WTC11 (cell line): ENCODE measurements around the gene PHIP. TPM values are rescaled to one million over a fixed set of nuclear protein-coding genes. Genes with fewer than 3 reads are reported as not detected.

Experiments
- ATAC-seq: fragments of 200-7000 bp; cut with Tn5 transposase; 2 replicates; pipeline ENCODE4 v1.10.0; 2021; ENCODE audit warnings: mild to moderate bottlenecking, moderate library complexity
- CTCF ChIA-PET: fragments of 300-600 bp; sonication (Branson Sonifier 250); formaldehyde crosslinking; loops from one replicate; lab custom pipeline; 2021; ENCODE audit warnings: antibody characterized with exemption; lab: Charles Lee
- POLR2A ChIA-PET: fragments of 350-600 bp; sonication (Branson Sonifier 250); formaldehyde crosslinking; loops from one replicate; lab custom pipeline; 2021; ENCODE audit warnings: antibody characterized with exemption; lab: Charles Lee
- DNase-seq: peaks from one replicate; pipeline ENCODE4 v3.0.0; 2021; ENCODE audit warnings: low spot score
- H3K27ac Mint-ChIP-seq: 2 replicates; pipeline ENCODE4 v1.8.0; 2021; ENCODE audit warnings: mixed read lengths
- H3K27me3 Mint-ChIP-seq: 2 replicates; pipeline ENCODE4 v1.8.0; 2021; ENCODE audit warnings: low read depth, mild to moderate bottlenecking, moderate library complexity, mixed read lengths
- H3K36me3 Mint-ChIP-seq: 2 replicates; pipeline ENCODE4 v1.8.0; 2021; ENCODE audit warnings: mixed read lengths
- H3K4me1 Mint-ChIP-seq: 2 replicates; pipeline ENCODE4 v1.8.0; 2022; ENCODE audit warnings: mixed read lengths
- H3K4me3 Mint-ChIP-seq: 2 replicates; pipeline ENCODE4 v1.8.0; 2021; ENCODE audit warnings: mild to moderate bottlenecking, moderate library complexity, mixed read lengths
- H3K9me3 Mint-ChIP-seq: 2 replicates; pipeline ENCODE4 v1.8.0; 2021; ENCODE audit warnings: mixed read lengths
- ATF1 ChIP-seq: sonication (generic); formaldehyde crosslinking; IDR thresholded peaks from 2 replicates; pipeline ENCODE4 v1.8.1; 2023; ENCODE audit warnings: mild to moderate bottlenecking, moderate library complexity, missing genetic modification reagents
- CREM ChIP-seq: sonication (generic); formaldehyde crosslinking; IDR thresholded peaks from 2 replicates; pipeline ENCODE4 v1.8.1; 2022; ENCODE audit warnings: mild to moderate bottlenecking, missing genetic modification reagents, moderate library complexity
- FOXJ3 ChIP-seq: sonication (generic); formaldehyde crosslinking; IDR thresholded peaks from 2 replicates; pipeline ENCODE4 v1.9.0; 2021; ENCODE audit warnings: missing genetic modification reagents, mild to moderate bottlenecking, borderline replicate concordance
- FOXK1 ChIP-seq: sonication (generic); formaldehyde crosslinking; IDR thresholded peaks from 2 replicates; pipeline ENCODE4 v1.8.0; 2022; ENCODE audit warnings: mild to moderate bottlenecking, moderate library complexity, missing genetic modification reagents
- GRHL2 ChIP-seq: fragments of 250-450 bp; sonication (Bioruptor Pico); IDR thresholded peaks from 2 replicates; pipeline ENCODE4 v1.8.0; 2022; ENCODE audit warnings: mild to moderate bottlenecking, moderate library complexity; ENCODE audit not compliant: insufficient replicate concordance, severe bottlenecking
- GTF2I ChIP-seq: fragments of 250-450 bp; sonication (Bioruptor Pico); conservative IDR thresholded peaks from 2 replicates; pipeline ENCODE4 v1.4.0; 2021; ENCODE audit warnings: mild to moderate bottlenecking
- HMGA2 ChIP-seq: fragments of 250-450 bp; sonication (Bioruptor Pico); IDR thresholded peaks from 2 replicates; pipeline ENCODE4 v1.4.0; 2021; ENCODE audit warnings: mild to moderate bottlenecking, moderate library complexity
- IRF2 ChIP-seq: sonication (generic); formaldehyde crosslinking; IDR thresholded peaks from 2 replicates; pipeline ENCODE4 v1.8.0; 2022; ENCODE audit warnings: low read depth, missing genetic modification reagents, borderline replicate concordance
- NFE2L1 ChIP-seq: sonication (generic); formaldehyde crosslinking; IDR thresholded peaks from 2 replicates; pipeline ENCODE4 v1.8.1; 2023; ENCODE audit warnings: missing genetic modification reagents
- SMAD3 ChIP-seq: sonication (generic); formaldehyde crosslinking; IDR thresholded peaks from 2 replicates; pipeline ENCODE4 v1.8.0; 2022; ENCODE audit warnings: missing genetic modification reagents, mild to moderate bottlenecking, borderline replicate concordance
- SOX15 ChIP-seq: fragments of 250-450 bp; sonication (Bioruptor Pico); IDR thresholded peaks from 2 replicates; pipeline ENCODE4 v1.9.0; 2021; ENCODE audit warnings: mild to moderate bottlenecking
- ZNF121 ChIP-seq: sonication (generic); formaldehyde crosslinking; IDR thresholded peaks from 2 replicates; pipeline ENCODE4 v1.8.0; 2023; ENCODE audit warnings: missing genetic modification reagents
- total RNA-seq: library from RNA; stranded (reverse); gene quantifications from 3 replicates; pipeline ENCODE4 v1.2.3, GENCODE V29; 2021
- TF ChIP-seq, protein P1 (sequence below): sonication (generic); formaldehyde crosslinking; IDR thresholded peaks from 2 replicates; pipeline ENCODE4 v1.8.0; 2023; ENCODE audit warnings: mild to moderate bottlenecking, missing genetic modification reagents
- TF ChIP-seq, protein P2 (sequence below): sonication (generic); formaldehyde crosslinking; IDR thresholded peaks from 2 replicates; pipeline ENCODE4 v1.8.1; 2023; ENCODE audit warnings: mild to moderate bottlenecking, moderate library complexity, missing genetic modification reagents
- TF ChIP-seq, protein P3 (sequence below): sonication (generic); formaldehyde crosslinking; IDR thresholded peaks from 2 replicates; pipeline ENCODE4 v1.8.0; 2023; ENCODE audit warnings: missing genetic modification reagents
- TF ChIP-seq, protein P4 (sequence below): sonication (generic); formaldehyde crosslinking; IDR thresholded peaks from 2 replicates; pipeline ENCODE4 v1.8.0; 2022; ENCODE audit warnings: mild to moderate bottlenecking, missing genetic modification reagents
- TF ChIP-seq, protein P5 (sequence below): sonication (generic); formaldehyde crosslinking; IDR thresholded peaks from 2 replicates; pipeline ENCODE4 v1.8.1; 2023; ENCODE audit warnings: mild to moderate bottlenecking, missing genetic modification reagents, moderate library complexity
- TF ChIP-seq, protein P6 (sequence below): fragments of 250-450 bp; sonication (Bioruptor Pico); conservative IDR thresholded peaks from 2 replicates; pipeline ENCODE4 v1.9.0; 2021; ENCODE audit warnings: mild to moderate bottlenecking
- TF ChIP-seq, protein P7 (sequence below): sonication (generic); formaldehyde crosslinking; IDR thresholded peaks from 2 replicates; pipeline ENCODE4 v1.8.1; 2023; ENCODE audit warnings: mild to moderate bottlenecking, missing genetic modification reagents, moderate library complexity

PHIP gene
- total RNA-seq, 1 experiment from 2014 or later: 45.6 TPM

DNA sequence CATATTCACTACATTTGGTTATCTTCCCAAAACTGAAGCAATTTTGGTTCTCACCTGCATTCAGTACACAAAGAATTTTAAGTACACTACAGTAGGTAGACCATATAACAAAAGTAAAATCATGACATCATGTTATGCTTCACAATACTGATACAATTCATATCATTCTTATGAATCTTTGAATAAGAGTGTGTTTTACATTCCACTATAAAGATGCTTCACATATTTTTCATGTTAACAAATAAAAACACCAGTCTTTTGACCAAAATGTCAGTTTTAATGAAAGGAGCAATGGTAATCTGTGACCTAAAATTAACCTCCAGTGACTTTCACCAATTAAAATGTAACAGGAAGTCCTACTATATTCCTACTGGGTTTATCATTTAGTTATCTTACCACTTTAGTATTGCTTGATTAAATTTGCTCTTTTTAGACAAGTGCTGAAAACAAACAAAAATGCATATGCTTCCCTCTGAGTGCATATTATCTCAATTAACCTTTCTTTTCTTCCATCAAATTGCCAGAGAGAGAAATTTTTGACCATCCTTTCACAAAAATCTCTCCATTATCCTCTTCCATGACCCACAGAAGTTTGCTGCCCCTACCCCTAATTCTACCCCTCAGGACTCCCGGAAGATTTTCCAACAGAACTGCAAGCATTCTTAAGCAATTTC lies 49.3 kb downstream of the PHIP start (continued):
- no peak for TF ChIP-seq SMAD3
- no peak for TF ChIP-seq GTF2I (CRISPR knock-in tag)
- no peak for TF ChIP-seq HMGA2 (CRISPR knock-in tag)

DNA sequence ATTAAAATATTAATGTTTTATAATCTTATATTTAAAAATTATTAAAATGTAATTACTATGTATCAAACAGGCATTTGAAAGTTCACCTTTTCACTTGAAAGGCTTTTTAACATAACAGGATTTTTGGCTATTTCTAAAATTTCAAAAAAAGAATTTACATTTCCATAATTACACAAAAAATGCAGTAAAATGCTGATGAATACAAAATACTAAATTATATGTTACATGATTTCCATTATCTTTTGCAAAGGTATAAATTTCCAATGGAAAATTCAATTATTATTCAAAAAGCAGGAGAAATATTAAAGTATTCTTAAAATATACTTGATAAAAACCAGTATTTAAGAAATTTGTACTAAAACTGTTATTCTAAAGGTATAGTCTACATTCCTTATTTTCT lies 66.1 kb downstream of the PHIP start:
- Mint-ChIP-seq H3K36me3 (peaks cover 34% of the 10 kb centered on the region), H3K9me3 (no peaks in the 10 kb centered on the region), H3K27ac (no peak overlapping the region), H3K27me3 (no peaks in the 10 kb centered on the region), H3K4me3 (no peak overlapping the region), H3K4me1 (no peaks in the 10 kb centered on the region)
- DNase-seq: no peak
- ChIA-PET CTCF (no interaction called here), POLR2A (no interaction called here)
- TF ChIP-seq, protein P1, sequence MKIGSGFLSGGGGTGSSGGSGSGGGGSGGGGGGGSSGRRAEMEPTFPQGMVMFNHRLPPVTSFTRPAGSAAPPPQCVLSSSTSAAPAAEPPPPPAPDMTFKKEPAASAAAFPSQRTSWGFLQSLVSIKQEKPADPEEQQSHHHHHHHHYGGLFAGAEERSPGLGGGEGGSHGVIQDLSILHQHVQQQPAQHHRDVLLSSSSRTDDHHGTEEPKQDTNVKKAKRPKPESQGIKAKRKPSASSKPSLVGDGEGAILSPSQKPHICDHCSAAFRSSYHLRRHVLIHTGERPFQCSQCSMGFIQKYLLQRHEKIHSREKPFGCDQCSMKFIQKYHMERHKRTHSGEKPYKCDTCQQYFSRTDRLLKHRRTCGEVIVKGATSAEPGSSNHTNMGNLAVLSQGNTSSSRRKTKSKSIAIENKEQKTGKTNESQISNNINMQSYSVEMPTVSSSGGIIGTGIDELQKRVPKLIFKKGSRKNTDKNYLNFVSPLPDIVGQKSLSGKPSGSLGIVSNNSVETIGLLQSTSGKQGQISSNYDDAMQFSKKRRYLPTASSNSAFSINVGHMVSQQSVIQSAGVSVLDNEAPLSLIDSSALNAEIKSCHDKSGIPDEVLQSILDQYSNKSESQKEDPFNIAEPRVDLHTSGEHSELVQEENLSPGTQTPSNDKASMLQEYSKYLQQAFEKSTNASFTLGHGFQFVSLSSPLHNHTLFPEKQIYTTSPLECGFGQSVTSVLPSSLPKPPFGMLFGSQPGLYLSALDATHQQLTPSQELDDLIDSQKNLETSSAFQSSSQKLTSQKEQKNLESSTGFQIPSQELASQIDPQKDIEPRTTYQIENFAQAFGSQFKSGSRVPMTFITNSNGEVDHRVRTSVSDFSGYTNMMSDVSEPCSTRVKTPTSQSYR (CRISPR knock-in tag): no peak
- no peak for TF ChIP-seq HMGA2 (CRISPR knock-in tag)
- no peak for TF ChIP-seq NFE2L1 (CRISPR knock-in tag)
- TF ChIP-seq FOXJ3: no peak
- no peak for TF ChIP-seq ZNF121
- TF ChIP-seq, protein P2, sequence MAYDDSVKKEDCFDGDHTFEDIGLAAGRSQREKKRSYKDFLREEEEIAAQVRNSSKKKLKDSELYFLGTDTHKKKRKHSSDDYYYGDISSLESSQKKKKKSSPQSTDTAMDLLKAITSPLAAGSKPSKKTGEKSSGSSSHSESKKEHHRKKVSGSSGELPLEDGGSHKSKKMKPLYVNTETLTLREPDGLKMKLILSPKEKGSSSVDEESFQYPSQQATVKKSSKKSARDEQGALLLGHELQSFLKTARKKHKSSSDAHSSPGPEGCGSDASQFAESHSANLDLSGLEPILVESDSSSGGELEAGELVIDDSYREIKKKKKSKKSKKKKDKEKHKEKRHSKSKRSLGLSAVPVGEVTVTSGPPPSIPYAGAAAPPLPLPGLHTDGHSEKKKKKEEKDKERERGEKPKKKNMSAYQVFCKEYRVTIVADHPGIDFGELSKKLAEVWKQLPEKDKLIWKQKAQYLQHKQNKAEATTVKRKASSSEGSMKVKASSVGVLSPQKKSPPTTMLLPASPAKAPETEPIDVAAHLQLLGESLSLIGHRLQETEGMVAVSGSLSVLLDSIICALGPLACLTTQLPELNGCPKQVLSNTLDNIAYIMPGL (CRISPR knock-in tag): no peak
- TF ChIP-seq FOXK1 (CRISPR knock-in tag): no peak
- TF ChIP-seq, protein P3, sequence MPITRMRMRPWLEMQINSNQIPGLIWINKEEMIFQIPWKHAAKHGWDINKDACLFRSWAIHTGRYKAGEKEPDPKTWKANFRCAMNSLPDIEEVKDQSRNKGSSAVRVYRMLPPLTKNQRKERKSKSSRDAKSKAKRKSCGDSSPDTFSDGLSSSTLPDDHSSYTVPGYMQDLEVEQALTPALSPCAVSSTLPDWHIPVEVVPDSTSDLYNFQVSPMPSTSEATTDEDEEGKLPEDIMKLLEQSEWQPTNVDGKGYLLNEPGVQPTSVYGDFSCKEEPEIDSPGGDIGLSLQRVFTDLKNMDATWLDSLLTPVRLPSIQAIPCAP: no peak
- no peak for TF ChIP-seq GRHL2 (CRISPR knock-in tag)
- TF ChIP-seq, protein P4, sequence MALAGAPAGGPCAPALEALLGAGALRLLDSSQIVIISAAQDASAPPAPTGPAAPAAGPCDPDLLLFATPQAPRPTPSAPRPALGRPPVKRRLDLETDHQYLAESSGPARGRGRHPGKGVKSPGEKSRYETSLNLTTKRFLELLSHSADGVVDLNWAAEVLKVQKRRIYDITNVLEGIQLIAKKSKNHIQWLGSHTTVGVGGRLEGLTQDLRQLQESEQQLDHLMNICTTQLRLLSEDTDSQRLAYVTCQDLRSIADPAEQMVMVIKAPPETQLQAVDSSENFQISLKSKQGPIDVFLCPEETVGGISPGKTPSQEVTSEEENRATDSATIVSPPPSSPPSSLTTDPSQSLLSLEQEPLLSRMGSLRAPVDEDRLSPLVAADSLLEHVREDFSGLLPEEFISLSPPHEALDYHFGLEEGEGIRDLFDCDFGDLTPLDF (CRISPR knock-in tag): no peak
- TF ChIP-seq, protein P5, sequence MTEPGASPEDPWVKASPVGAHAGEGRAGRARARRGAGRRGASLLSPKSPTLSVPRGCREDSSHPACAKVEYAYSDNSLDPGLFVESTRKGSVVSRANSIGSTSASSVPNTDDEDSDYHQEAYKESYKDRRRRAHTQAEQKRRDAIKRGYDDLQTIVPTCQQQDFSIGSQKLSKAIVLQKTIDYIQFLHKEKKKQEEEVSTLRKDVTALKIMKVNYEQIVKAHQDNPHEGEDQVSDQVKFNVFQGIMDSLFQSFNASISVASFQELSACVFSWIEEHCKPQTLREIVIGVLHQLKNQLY: no peak
- no peak for TF ChIP-seq CREM
- no peak for TF ChIP-seq SOX15 (CRISPR knock-in tag)
- no peak for TF ChIP-seq IRF2
- TF ChIP-seq, protein P6, sequence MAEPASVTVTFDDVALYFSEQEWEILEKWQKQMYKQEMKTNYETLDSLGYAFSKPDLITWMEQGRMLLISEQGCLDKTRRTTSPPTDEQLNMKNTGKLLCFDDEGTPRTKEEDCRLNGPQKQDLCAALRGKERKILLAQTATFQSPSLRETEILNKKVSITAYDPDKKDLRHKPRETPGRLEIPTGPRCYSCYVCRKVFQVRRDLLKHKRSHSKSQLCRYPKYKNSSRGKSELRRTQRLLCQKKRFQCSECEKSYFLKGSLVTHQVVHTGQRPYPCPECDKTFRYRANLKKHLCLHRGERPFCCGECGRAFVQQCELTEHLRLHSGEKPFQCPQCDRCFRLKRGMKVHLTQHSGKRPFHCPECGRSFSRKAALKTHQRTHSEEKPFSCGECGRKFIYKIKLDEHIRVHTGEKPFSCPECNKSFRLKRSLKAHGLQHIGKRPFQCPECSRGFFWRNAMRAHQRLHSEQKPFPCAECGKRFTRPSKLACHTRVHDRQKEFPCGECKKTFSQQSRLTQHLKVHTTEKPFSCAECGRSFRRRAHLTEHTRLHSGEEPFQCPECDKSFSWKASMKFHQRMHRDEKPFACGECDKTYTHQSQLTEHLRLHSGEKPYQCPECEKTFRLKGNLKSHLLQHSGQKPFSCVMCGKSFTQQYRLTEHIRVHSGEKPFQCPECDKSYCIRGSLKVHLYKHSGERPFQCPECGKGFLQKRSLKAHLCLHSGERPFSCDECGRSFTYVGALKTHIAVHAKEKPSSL (CRISPR knock-in tag): no peak
- no peak for TF ChIP-seq ATF1 (CRISPR knock-in tag)
- TF ChIP-seq, protein P7, sequence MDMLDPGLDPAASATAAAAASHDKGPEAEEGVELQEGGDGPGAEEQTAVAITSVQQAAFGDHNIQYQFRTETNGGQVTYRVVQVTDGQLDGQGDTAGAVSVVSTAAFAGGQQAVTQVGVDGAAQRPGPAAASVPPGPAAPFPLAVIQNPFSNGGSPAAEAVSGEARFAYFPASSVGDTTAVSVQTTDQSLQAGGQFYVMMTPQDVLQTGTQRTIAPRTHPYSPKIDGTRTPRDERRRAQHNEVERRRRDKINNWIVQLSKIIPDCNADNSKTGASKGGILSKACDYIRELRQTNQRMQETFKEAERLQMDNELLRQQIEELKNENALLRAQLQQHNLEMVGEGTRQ (CRISPR knock-in tag): no peak
- no peak for ATAC-seq
